ENCODE measurements around the gene MSI2.

- TF ChIP-seq CBFA2T2 (conservative IDR thresholded peaks at IDR 0.05), result no peak
- TF ChIP-seq, protein P1, sequence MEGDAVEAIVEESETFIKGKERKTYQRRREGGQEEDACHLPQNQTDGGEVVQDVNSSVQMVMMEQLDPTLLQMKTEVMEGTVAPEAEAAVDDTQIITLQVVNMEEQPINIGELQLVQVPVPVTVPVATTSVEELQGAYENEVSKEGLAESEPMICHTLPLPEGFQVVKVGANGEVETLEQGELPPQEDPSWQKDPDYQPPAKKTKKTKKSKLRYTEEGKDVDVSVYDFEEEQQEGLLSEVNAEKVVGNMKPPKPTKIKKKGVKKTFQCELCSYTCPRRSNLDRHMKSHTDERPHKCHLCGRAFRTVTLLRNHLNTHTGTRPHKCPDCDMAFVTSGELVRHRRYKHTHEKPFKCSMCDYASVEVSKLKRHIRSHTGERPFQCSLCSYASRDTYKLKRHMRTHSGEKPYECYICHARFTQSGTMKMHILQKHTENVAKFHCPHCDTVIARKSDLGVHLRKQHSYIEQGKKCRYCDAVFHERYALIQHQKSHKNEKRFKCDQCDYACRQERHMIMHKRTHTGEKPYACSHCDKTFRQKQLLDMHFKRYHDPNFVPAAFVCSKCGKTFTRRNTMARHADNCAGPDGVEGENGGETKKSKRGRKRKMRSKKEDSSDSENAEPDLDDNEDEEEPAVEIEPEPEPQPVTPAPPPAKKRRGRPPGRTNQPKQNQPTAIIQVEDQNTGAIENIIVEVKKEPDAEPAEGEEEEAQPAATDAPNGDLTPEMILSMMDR (IDR thresholded peaks at IDR 0.05 in 2 of 3, conservative IDR thresholded peaks at IDR 0.05 in 1 of 3; ENCODE audit: insufficient read depth in 2 of 3, low read depth in 1 of 3, low read length in 3 of 3), result no peak
Observed at GRCh38 chr17:57316361-57316760, 60.0 kb downstream of the MSI2 start.

Data from K562 (cell line).